ENCODE measurements around the gene SCAMP5.

- no peak for TF ChIP-seq EP300 (IDR thresholded peaks at IDR 0.05; ENCODE audit: low read depth)
- TF ChIP-seq CTCF (IDR thresholded peaks at IDR 0.05), result no peak
- no peak for TF ChIP-seq POLR2A (IDR thresholded peaks at IDR 0.05)
Observed at GRCh38 chr15:74977599-74977998, 17.8 kb upstream of the SCAMP5 start.
